HCT116 (cell line): ENCODE measurements around the gene DDX6.

Experiments
- CEBPB ChIP-seq: IDR thresholded peaks from 2 replicates; pipeline ENCODE4 v1.6.1; 2012; ENCODE audit warnings: low read depth
- CTCF ChIP-seq, 3 experiments: fragments of 200-600 bp in 1 of 3; sonication (generic) in 1 of 3; IDR thresholded peaks in 2 of 3; conservative IDR thresholded peaks in 1 of 3; 2 replicates each; pipeline ENCODE4 v1.5.1; 2012 to 2017; ENCODE audit warnings: low read depth in 2 of 3, low read length in 2 of 3, antibody characterized with exemption in 1 of 3, borderline replicate concordance in 1 of 3, control low read depth in 1 of 3, mild to moderate bottlenecking in 1 of 3, mixed read lengths in 1 of 3, mixed run types in 1 of 3, moderate library complexity in 1 of 3; ENCODE audit not compliant: insufficient read depth in 1 of 3
- EZH2 ChIP-seq: fragments of 200-600 bp; sonication (generic); IDR thresholded peaks from 2 replicates; pipeline ENCODE4 v1.6.1; 2017; ENCODE audit warnings: antibody characterized with exemption, mixed run types
- EZH2phosphoT487 ChIP-seq: fragments of 200-600 bp; IDR thresholded peaks from 2 replicates; pipeline ENCODE4 v1.6.1; 2018; ENCODE audit warnings: antibody characterized with exemption, borderline replicate concordance
- POLR2A ChIP-seq: IDR thresholded peaks from 2 replicates; pipeline ENCODE4 v1.7.0; 2011; ENCODE audit warnings: borderline replicate concordance; ENCODE audit not compliant: insufficient read depth, insufficient read length; ENCODE audit errors: extremely low read depth
- POLR2AphosphoS5 ChIP-seq: IDR thresholded peaks from 2 replicates; pipeline ENCODE4 v1.6.1; 2011; ENCODE audit warnings: mild to moderate bottlenecking, low read depth, low read length, moderate library complexity
- SRF ChIP-seq: IDR thresholded peaks from 2 replicates; pipeline ENCODE4 v1.6.1; 2012; ENCODE audit warnings: low read depth
- YY1 ChIP-seq: IDR thresholded peaks from 2 replicates; pipeline ENCODE4 v1.6.1; 2011; ENCODE audit warnings: low read length, low read depth, moderate library complexity, mild to moderate bottlenecking; ENCODE audit not compliant: insufficient replicate concordance; ENCODE audit errors: extremely low read depth
- ZBTB33 ChIP-seq: IDR thresholded peaks from 2 replicates; pipeline ENCODE4 v1.6.1; 2011; ENCODE audit warnings: mild to moderate bottlenecking, low read length, moderate library complexity; ENCODE audit not compliant: insufficient replicate concordance; ENCODE audit errors: extremely low read depth

GRCh38 chr11:118789501-118790356, 1.2 kb downstream of the DDX6 start:
- TF ChIP-seq EZH2 (no peak), POLR2A (no peak), POLR2AphosphoS5 (no peak), ZBTB33 (no peak), CTCF (IDR thresholded peaks at IDR 0.05 in 2 of 3, conservative IDR thresholded peaks at IDR 0.05 in 1 of 3; ENCODE audit: borderline replicate concordance in 1 of 3, insufficient read depth in 1 of 3, low read depth in 2 of 3, low read length in 2 of 3) (no peak), SRF (no peak), YY1 (no peak), EZH2phosphoT487 (no peak), CEBPB (no peak)
